Colonic mucosa (tissue), 4 donors: ENCODE measurements around the gene VARS1. TPM values are rescaled to one million over a fixed set of nuclear protein-coding genes. Genes with fewer than 3 reads are reported as not detected.

Source experiments
- DNase-seq: peaks from one replicate; pipeline ENCODE4 v3.0.0-alpha.2; 2020
- H3K27ac ChIP-seq: fragments of 200-600 bp; one replicate; pipeline ENCODE4 v1.8.0; 2021
- H3K27me3 ChIP-seq: fragments of 200-600 bp; one replicate; pipeline ENCODE4 v1.8.0; 2021
- H3K36me3 ChIP-seq: fragments of 200-600 bp; one replicate; pipeline ENCODE4 v1.8.0; 2021
- H3K4me1 ChIP-seq: fragments of 200-600 bp; one replicate; pipeline ENCODE4 v1.8.0; 2021; ENCODE audit warnings: mild to moderate bottlenecking
- H3K4me3 ChIP-seq: fragments of 200-600 bp; one replicate; pipeline ENCODE4 v1.8.0; 2021
- H3K9ac ChIP-seq, 2 donors: one replicate each; pipeline ENCODE4 v1.7.0; 2013; ENCODE audit warnings: control low read depth in 2 of 2, low read depth in 2 of 2, low read length in 2 of 2
- H3K9me3 ChIP-seq: fragments of 200-600 bp; one replicate; pipeline ENCODE4 v1.8.0; 2021
- CTCF ChIP-seq: fragments of 200-600 bp; IDR thresholded peaks from one replicate; pipeline ENCODE4 v1.8.0; 2022; ENCODE audit warnings: antibody characterized with exemption, mild to moderate bottlenecking
- intact Hi-C: fragments of 100-400 bp; cut with DNase I; formaldehyde crosslinking; loops from one replicate; pipeline ENCODE4 v1.14.1; 2022
- total RNA-seq, 2 donors: library from RNA; stranded (reverse); fragmentation: NEBNext Ultra II Directional in 1 of 2; extraction: Animal tissue kit (Norgen Biotek cat#: 25700) in 1 of 2; gene quantifications; one replicate each; pipeline ENCODE4 v1.2.1, GENCODE V29; 2021
- donor health status: healthy.
- donor health status: DM: no; HTN: no; CAD: no.
- donor health status: DM: no; HTN: no; CAD: no.

The VARS1 gene
- total RNA-seq, 2 donors from 2014 or later = 40.8 to 136 TPM

GRCh38 chr6:31771992-31772358, 23.6 kb downstream of the VARS1 start:
- Histone ChIP-seq H3K27ac (no peak overlapping the region), H3K4me3 (no peak overlapping the region), H3K9me3 (no peaks in the 10 kb centered on the region), H3K9ac (no peak overlapping the region), H3K4me1 (peaks cover 3% of the 10 kb centered on the region), H3K36me3 (no peaks in the 10 kb centered on the region), H3K27me3 (no peaks in the 10 kb centered on the region)
- intact Hi-C loops = loop anchor here (5.0 kb wide), 1 partner anchor 60 kb away; no protein-coding TSS in a partner anchor
- no peak for DNase-seq
- no peak for TF ChIP-seq CTCF

DNA sequence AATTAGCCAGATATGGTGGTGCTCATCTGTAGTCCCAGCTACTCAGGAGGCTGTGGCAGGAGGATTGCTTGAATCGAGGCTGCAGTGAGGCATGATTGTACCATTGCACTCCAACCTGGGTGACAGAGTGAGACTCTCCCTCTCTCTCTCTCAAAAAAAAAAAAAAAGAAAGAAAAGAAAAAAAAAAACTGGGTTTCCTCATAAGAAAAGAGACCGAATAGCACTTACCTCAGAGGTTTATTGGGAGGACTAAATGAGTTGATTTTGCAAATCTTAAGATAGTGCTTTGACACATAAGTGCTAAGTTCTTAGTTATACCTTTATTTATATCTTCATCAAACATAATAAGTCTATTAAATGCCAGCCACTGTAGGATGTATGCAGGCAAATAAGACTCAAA, 24.7 kb downstream of the VARS1 start:
- Histone ChIP-seq H3K27me3 (no peaks in the 10 kb centered on the region), H3K9me3 (no peaks in the 10 kb centered on the region), H3K4me3 (no peak overlapping the region), H3K9ac (no peak overlapping the region), H3K4me1 (no peaks in the 10 kb centered on the region), H3K36me3 (no peaks in the 10 kb centered on the region), H3K27ac (peak overlapping the region; percentile 49)
- intact Hi-C loops = loop anchor here (5.0 kb wide), 1 partner anchor 61 kb away; no protein-coding TSS in a partner anchor
- TF ChIP-seq CTCF = no peak
- DNase-seq = no peak

- intact Hi-C loops = loop anchor here (5.0 to 10.0 kb wide), 3 partner anchors 62 to 185 kb away; partner anchors contain the start of genes LY6G5C, NELFE and SKIC2
- Histone ChIP-seq H3K4me3 (no peak overlapping the region), H3K9ac (no peak overlapping the region), H3K27ac (peak overlapping the region; percentile 77), H3K36me3 (no peaks in the 10 kb centered on the region), H3K27me3 (no peaks in the 10 kb centered on the region), H3K9me3 (no peaks in the 10 kb centered on the region), H3K4me1 (no peaks in the 10 kb centered on the region)
- TF ChIP-seq CTCF = peak; percentile 93
- DNase-seq = peak; percentile 93
These were observed 25.7 kb downstream of the VARS1 start for GRCh38 chr6:31769684-31770371.

DNA sequence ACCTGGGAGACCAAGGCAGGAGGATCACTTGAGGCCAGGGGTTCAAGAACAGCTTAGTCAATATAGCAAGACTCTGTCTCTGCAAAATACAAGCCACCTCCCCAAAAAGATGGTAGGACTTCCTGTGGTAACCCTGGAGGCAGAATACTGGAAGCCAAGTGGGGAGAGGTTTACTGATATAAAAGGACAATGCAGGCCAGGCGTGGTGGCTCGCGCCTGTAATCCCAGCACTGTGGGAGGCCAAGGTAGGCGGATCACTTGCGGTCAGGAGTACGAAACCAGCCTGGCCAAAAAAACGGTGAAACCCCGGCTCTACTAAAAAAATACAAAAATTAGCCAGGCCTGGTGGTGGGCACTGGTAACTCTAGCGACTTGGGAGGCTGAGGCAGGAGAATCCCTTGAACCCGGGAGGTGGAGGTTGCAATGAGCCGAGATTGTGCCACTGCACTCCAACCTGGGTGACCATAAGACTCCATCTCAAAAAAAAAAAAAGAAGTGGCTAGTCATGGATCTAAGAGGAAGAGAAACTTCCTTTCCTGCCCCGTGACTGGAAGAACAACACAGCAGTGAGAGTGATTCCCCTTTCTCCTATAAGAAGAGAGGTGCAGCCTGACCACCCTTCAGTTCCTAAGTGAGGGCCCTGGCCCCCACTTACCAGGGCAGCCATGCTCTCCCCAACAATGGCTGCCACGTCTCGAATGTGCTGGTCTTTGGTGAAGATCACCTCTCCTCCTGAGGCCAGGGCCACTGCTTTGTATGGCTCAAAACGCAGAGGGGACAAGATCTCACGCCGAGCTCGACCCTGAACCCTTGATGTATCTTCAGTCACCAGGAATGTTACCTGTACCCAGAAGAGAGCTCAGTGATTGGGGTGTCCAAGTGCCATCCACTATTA, 26.9 kb downstream of the VARS1 start:
- Histone ChIP-seq H3K36me3 (no peaks in the 10 kb centered on the region), H3K27me3 (no peaks in the 10 kb centered on the region), H3K4me3 (no peak overlapping the region), H3K27ac (no peak overlapping the region), H3K4me1 (no peaks in the 10 kb centered on the region), H3K9ac (no peak overlapping the region), H3K9me3 (no peaks in the 10 kb centered on the region)
- intact Hi-C loops = loop anchor here (5.0 to 10.0 kb wide), 2 partner anchors 86 to 186 kb away; partner anchors contain the start of genes LY6G5C, NELFE and SKIC2
- no peak for TF ChIP-seq CTCF
- DNase-seq = no peak

DNA sequence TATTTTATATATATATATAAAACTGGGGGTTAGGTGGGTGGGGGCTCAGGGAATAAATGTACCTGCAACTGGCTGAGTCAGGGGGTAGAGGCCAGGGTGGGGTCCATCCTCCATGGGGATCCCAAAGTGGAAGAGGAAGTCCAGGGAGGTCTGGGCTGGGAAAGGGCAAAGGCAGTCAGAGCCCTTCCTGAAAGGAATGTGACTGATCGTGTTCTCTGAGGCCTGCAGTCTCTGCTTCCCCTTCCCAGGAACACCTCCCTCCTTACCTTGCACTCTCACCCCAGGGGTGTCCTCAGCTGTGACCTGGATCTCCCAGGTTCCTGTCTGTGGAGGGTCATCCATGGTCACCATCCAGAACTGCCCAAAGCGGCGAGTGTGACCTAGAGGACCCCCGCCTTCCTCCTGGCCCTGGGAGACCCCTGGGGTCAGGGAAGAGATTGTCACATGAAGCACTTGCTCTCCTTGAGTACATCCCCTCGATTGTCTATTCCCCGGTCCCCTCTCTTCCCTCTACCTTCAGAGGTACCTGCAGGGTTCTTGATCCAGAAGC, 28.4 kb downstream of the VARS1 start:
- Histone ChIP-seq H3K36me3 (no peaks in the 10 kb centered on the region), H3K9ac (no peak overlapping the region), H3K27ac (no peak overlapping the region), H3K9me3 (no peaks in the 10 kb centered on the region), H3K4me1 (no peaks in the 10 kb centered on the region), H3K4me3 (no peak overlapping the region), H3K27me3 (no peaks in the 10 kb centered on the region)
- DNase-seq = no peak
- no peak for TF ChIP-seq CTCF
- intact Hi-C loops = loop anchor here (5.0 to 10.0 kb wide), 2 partner anchors 85 to 188 kb away; partner anchors contain the start of genes LY6G5C, NELFE and SKIC2
